Heart right ventricle (tissue), 16 donors: Measurements from ENCODE around the gene MBNL1. TPM values are rescaled to one million over a fixed set of nuclear protein-coding genes. Genes with fewer than 3 reads are reported as not detected.

Experiments
- ATAC-seq, 8 donors: fragments of 200-7000 bp; cut with Tn5 transposase; one replicate each; pipeline ENCODE4 v1.9.1; 2020; ENCODE audit warnings: mild to moderate bottlenecking in 8 of 8, moderate library complexity in 8 of 8, moderate number of reproducible peaks in 1 of 8
- DNase-seq, 2 donors: peaks; one replicate each; pipeline ENCODE4 v3.0.0-alpha.2; 2020
- H3K27ac ChIP-seq, 10 donors: fragments of 200-600 bp; sonication (generic) in 2 of 10; one replicate each; pipeline versions ENCODE4 v1.5.0 to v1.8.0; 2020 to 2022; ENCODE audit warnings: mild to moderate bottlenecking in 3 of 10
- H3K27me3 ChIP-seq, 7 donors: fragments of 200-600 bp; one replicate each; pipeline ENCODE4 v1.8.0; 2021 to 2022; ENCODE audit warnings: mild to moderate bottlenecking in 2 of 7
- H3K36me3 ChIP-seq, 9 donors: fragments of 200-600 bp; sonication (generic) in 1 of 9; one replicate each; pipeline versions ENCODE4 v1.5.0 to v1.8.0; 2020 to 2022; ENCODE audit warnings: mild to moderate bottlenecking in 2 of 9
- H3K4me1 ChIP-seq, 9 donors: fragments of 200-600 bp; sonication (generic) in 1 of 9; one replicate each; pipeline versions ENCODE4 v1.5.0 to v1.8.0; 2020 to 2022; ENCODE audit warnings: mild to moderate bottlenecking in 4 of 9
- H3K4me3 ChIP-seq, 10 donors: fragments of 200-600 bp; sonication (generic) in 2 of 10; one replicate each; pipeline versions ENCODE4 v1.5.0 to v1.8.0; 2020 to 2022; ENCODE audit warnings: mild to moderate bottlenecking in 7 of 10, moderate library complexity in 2 of 10
- H3K9me3 ChIP-seq, 11 donors: fragments of 200-600 bp in 10 of 11; sonication (generic) in 2 of 11; one replicate each; pipeline versions ENCODE4 v1.5.0 to v1.8.0; 2013 to 2022; ENCODE audit warnings: mild to moderate bottlenecking in 2 of 11, control low read depth in 1 of 11, moderate library complexity in 1 of 11
- CTCF ChIP-seq, 9 donors: fragments of 200-600 bp; sonication (generic) in 2 of 9; IDR thresholded peaks; one replicate each; pipeline versions ENCODE4 v1.5.0 to v1.8.0; 2021 to 2022; ENCODE audit warnings: antibody characterized with exemption in 9 of 9, mild to moderate bottlenecking in 5 of 9, moderate library complexity in 1 of 9
- WGBS, 2 donors: extraction: QIAGEN DNeasy Blood & Tissue Kit; methylation state at CpG; one replicate each; pipeline ENCODE4 v1.1.7; 2013; ENCODE audit warnings: inconsistent platforms in 1 of 2; 5-methylcytosine and 5-hydroxymethylcytosine counted together
- intact Hi-C, 10 donors: fragments of 100-400 bp; cut with DNase I; formaldehyde crosslinking; loops; one replicate each; pipeline versions ENCODE4 v1.11.1 to v1.14.2; 2022
- polyA plus RNA-seq, 2 donors: library from polyadenylated mRNA; stranded (reverse); fragments of 200-250 nt; gene quantifications; one replicate each; pipeline ENCODE4 v1.2.3, GENCODE V29; 2013
- total RNA-seq, 10 donors: library from RNA; stranded (reverse); fragmentation: NEBNext Ultra II Directional in 3 of 10; extraction: Animal tissue kit (Norgen Biotek cat#: 25700) in 3 of 10; gene quantifications; one replicate each; pipeline versions ENCODE4 v1.2.1 to v1.2.4, GENCODE V29; 2021 to 2023
- donor health status: Arrhythmogenic right ventricular cardiomyopathy.
- donor health status: ischemic (EF 13 %, LVEDD 7.1; RV severe dilation, severe dysfunction).
- donor health status: healthy with polysubstance abuse.
- donor health status: DM: no; HTN: yes; CAD: no.
- donor health status: DM: no; HTN: no; CAD: no.
- donor health status: ischemic (EF 25% LVEDD 6.9; RV normal size, moderate dysfunction).
- donor health status: ischemic (EF 25% LVEDD 5.7; RV mildly dilated, moderate dysfunction).
- donor health status: healthy.
- donor health status: DM: yes; HTN: yes; CAD: no.
- donor health status: Ischemic cardiomyopathy.
- donor health status: ischemic (EF 35%, LVEDD 5.7; RV mildly dilated, moderate dysfunction).
- donor health status: nonischemic (EF 11% LVEDD 7.7; RV severe dilation, severe dysfunction).
- donor health status: DM: yes; HTN: yes; CAD: no.
- donor health status: PGD.
- donor health status: ischemic (EF 29% LVEDD 5.4; RV normal size, mild dysfunction).
- donor health status: nonischemic (EF 23%, LVEDD 6.1; RV moderate dilation, normal function).

The MBNL1 gene
- total and polyA plus RNA-seq, 12 donors, result 33.1 to 236 (median 189) TPM

DNA sequence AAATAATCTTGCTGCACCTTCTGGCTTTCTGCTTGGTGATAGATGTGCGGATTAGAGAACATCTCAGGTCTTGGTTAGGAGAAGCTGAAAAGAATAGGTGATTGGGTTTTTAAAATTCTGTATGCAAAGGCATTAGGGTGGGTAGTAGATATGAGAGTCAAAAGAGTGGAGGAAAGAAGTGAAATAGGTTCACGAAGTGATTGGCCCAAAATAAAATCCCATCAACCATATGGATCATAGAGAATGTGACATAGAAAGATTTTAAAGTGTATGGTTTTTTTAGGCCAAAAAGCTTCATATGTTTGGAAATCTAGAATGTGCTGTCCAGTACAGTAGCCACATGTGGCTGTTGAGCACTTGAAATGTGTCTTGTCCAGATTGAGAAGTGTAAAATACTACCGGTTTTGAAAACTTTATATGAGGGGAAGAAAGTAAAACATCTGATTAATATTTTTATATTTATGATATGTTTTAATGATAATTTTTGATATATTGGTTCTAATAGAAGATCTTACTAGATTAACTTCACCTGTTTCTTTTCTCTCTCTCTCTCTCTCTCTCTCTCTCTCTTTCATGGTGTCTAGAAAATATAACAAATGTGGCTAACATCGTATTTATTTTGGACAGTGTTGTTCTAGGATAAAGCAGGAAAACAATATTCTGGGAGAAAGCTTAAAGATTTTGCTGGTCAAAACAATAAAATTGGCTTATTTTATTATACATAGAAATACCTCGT is 2.9 kb downstream of the MBNL1 start:
- peaks cover 9 to 76% (median 72%) of the 10 kb centered on the region in 9 donors for H3K4me1 ChIP-seq
- TF ChIP-seq CTCF (IDR thresholded peaks at IDR 0.05), result no peak
- DNase-seq (no peak), ATAC-seq (no peak)
- no peaks in the 10 kb centered on the region for H3K27me3 ChIP-seq
- H3K27ac ChIP-seq, result peak overlapping the region in 9 of 10 donors; percentile 24 to 100 (median 98)
- intact Hi-C loops, result loop anchor here in 4 of 10 donors (2.0 to 10.0 kb wide), 4 partner anchors 29 to 133 kb away; no protein-coding TSS in a partner anchor
- H3K9me3 ChIP-seq, result no peaks in the 10 kb centered on the region
- WGBS, 2 donors, result 52 to 53% methylated on average over 5 of the region's 5 CpGs
- H3K4me3 ChIP-seq, result peak overlapping the region; percentile 66 to 97 (median 81)
- H3K36me3 ChIP-seq, result no peaks in the 10 kb centered on the region

DNA sequence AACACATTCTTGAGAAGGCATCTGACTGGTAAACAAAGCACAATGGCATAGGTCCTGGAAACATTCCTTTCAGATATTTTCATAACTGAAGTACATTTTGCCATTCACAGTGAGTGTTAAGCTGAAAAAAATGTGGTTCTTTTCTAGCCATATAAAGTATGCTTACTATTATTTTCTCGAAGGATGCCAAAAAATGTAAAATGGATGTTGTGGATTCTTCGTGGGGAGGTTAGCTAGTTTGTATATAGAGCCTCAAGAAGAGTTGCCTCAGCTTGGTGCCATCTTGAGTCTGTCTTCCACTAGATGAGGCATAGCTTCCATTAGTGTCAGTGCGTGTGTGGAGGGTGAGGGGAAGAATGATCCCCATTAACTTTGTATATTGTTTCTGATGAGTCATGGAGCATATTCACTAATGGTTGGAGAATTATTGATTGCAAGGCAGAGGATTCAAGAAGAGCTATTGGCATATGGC is 4.1 kb downstream of the MBNL1 start:
- WGBS, 2 donors, result 60 to 73% methylated on average over 3 of the region's 3 CpGs
- H3K4me1 ChIP-seq, result peaks cover 0 to 76% (median 72%) of the 10 kb centered on the region in 9 donors
- no peaks in the 10 kb centered on the region for H3K36me3 ChIP-seq
- TF ChIP-seq CTCF (IDR thresholded peaks at IDR 0.05), result no peak
- no peaks in the 10 kb centered on the region for H3K27me3 ChIP-seq
- ATAC-seq (no peak), DNase-seq (no peak)
- H3K27ac ChIP-seq, result peak overlapping the region in 9 of 10 donors; percentile 6 to 99 (median 98)
- no peaks in the 10 kb centered on the region for H3K9me3 ChIP-seq
- intact Hi-C loops, result loop anchor here in 3 of 10 donors (5.0 to 10.0 kb wide), 2 partner anchors 49 to 132 kb away; no protein-coding TSS in a partner anchor
- peak overlapping the region in 8 of 10 donors; percentile 1 to 89 (median 77) for H3K4me3 ChIP-seq

DNA sequence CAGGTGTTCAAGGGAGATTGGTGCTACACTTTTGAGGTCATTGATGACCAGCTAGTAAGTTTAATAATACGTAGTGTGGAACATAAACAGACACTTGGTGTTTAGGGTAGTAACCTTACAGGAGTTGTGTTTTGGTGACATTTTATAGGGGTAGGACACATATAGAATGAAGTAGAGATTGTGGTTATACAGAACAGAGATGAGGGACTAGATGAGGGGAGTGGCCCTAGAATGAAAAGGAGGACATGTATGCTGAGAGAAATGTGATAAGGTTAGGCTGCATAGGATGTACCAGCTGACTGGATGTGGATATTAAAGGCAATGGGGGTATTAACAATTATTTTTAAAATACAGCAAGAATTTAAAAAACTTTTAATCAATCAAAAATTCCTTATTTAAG is 8.0 kb downstream of the MBNL1 start:
- Histone ChIP-seq H3K27ac (peak overlapping the region in 9 of 10 donors; percentile 9 to 75 (median 57)), H3K4me1 (peaks cover 0 to 100% (median 95%) of the 10 kb centered on the region in 9 donors), H3K27me3 (no peaks in the 10 kb centered on the region), H3K9me3 (no peaks in the 10 kb centered on the region), H3K4me3 (no peak overlapping the region), H3K36me3 (peaks cover 0 to 4% (median 0%) of the 10 kb centered on the region in 9 donors)
- 82 to 84% methylated on average over 1 of the region's 1 CpG for WGBS, 2 donors
- no peak for DNase-seq
- intact Hi-C loops, result loop anchor here in 4 of 10 donors (2.0 to 10.0 kb wide), 2 partner anchors 128 to 154 kb away; no protein-coding TSS in a partner anchor
- TF ChIP-seq CTCF (IDR thresholded peaks at IDR 0.05), result no peak
- ATAC-seq, result no peak

GRCh38 chr3:152277198-152277597 is 8.5 kb downstream of the MBNL1 start:
- intact Hi-C loops, result loop anchor here in 4 of 10 donors (2.0 to 10.0 kb wide), 2 partner anchors 128 to 154 kb away; no protein-coding TSS in a partner anchor
- Histone ChIP-seq H3K27me3 (no peaks in the 10 kb centered on the region), H3K27ac (peak overlapping the region in 9 of 10 donors; percentile 9 to 75 (median 47)), H3K4me3 (no peak overlapping the region), H3K4me1 (peaks cover 0 to 100% (median 96%) of the 10 kb centered on the region in 9 donors), H3K9me3 (no peaks in the 10 kb centered on the region), H3K36me3 (peaks cover 0 to 4% (median 0%) of the 10 kb centered on the region in 9 donors)
- DNase-seq (no peak), ATAC-seq (peak in 1 of 8 donors; percentile 25)
- 25 to 28% methylated on average over 1 of the region's 1 CpG for WGBS, 2 donors
- TF ChIP-seq CTCF (IDR thresholded peaks at IDR 0.05), result no peak
